IMR-90 (cell line): ENCODE data around the gene C11orf54. TPM values are rescaled to one million over a fixed set of nuclear protein-coding genes. Genes with fewer than 3 reads are reported as not detected.

Source experiments
- ATAC-seq: fragments of 200-7000 bp; cut with Tn5 transposase; 2 replicates; pipeline ENCODE4 v1.9.1; 2020; ENCODE audit warnings: low read depth, mild to moderate bottlenecking, moderate library complexity
- BruUV-seq: library from RNA; stranded (reverse); fragments of 400-500 nt; replicated peaks from 2 replicates; lab custom pipeline; 2021; lab: Mats Ljungman, UMichigan
- CTCF ChIA-PET: fragments of 300-600 bp; formaldehyde crosslinking; extraction: SDS; loops from one replicate; lab custom pipeline; 2021; ENCODE audit warnings: antibody characterized with exemption; lab: Yijun Ruan, JAX
- POLR2A ChIA-PET: fragments of 300-600 bp; sonication (Branson Sonifier 250); formaldehyde crosslinking; loops from one replicate; lab custom pipeline; 2022; ENCODE audit warnings: antibody characterized with exemption; ENCODE audit not compliant: unreplicated experiment; lab: Charles Lee
- DNase-seq: peaks from one replicate; pipeline ENCODE4 v3.0.0; 2013
- H2AFZ ChIP-seq: replicated peaks from 2 replicates; pipeline ENCODE3; 2013; ENCODE audit warnings: low read length, mild to moderate bottlenecking; ENCODE audit not compliant: poor library complexity
- H2AK5ac ChIP-seq: 2 replicates; pipeline ENCODE4 v1.6.1; 2013; ENCODE audit warnings: low read depth, low read length, inconsistent platforms
- H2AK9ac ChIP-seq: replicated peaks from 2 replicates; pipeline ENCODE3; 2013; ENCODE audit warnings: mild to moderate bottlenecking, low read depth, low read length, moderate library complexity; ENCODE audit not compliant: poor library complexity
- H2BK120ac ChIP-seq: 2 replicates; pipeline ENCODE4 v1.6.1; 2013; ENCODE audit warnings: low read depth, low read length, inconsistent platforms
- H2BK15ac ChIP-seq: 3 replicates; pipeline ENCODE4 v1.6.1; 2013; ENCODE audit warnings: low read depth, low read length, inconsistent platforms
- H2BK20ac ChIP-seq: 2 replicates; pipeline ENCODE4 v1.6.1; 2013; ENCODE audit warnings: low read depth, mild to moderate bottlenecking, inconsistent platforms, low read length, moderate library complexity
- H2BK5ac ChIP-seq: 2 replicates; pipeline ENCODE4 v1.6.1; 2013; ENCODE audit warnings: mild to moderate bottlenecking, low read depth, low read length, inconsistent platforms; ENCODE audit not compliant: poor library complexity, severe bottlenecking
- H3K14ac ChIP-seq: replicated peaks from 2 replicates; pipeline ENCODE4 v1.6.1; 2013; ENCODE audit warnings: low read depth, low read length, inconsistent platforms
- H3K18ac ChIP-seq: 2 replicates; pipeline ENCODE4 v1.6.1; 2013; ENCODE audit warnings: low read depth, low read length, control low read depth
- H3K23ac ChIP-seq: 2 replicates; pipeline ENCODE4 v1.6.1; 2013; ENCODE audit warnings: low read depth, low read length, inconsistent platforms
- H3K27ac ChIP-seq: 2 replicates; pipeline ENCODE4 v1.5.1; 2013; ENCODE audit warnings: mild to moderate bottlenecking, control low read depth, low read length; ENCODE audit not compliant: insufficient read depth
- H3K27me3 ChIP-seq: 2 replicates; pipeline ENCODE4 v1.6.1; 2013; ENCODE audit warnings: low read length; ENCODE audit not compliant: control insufficient read depth, insufficient read depth
- H3K36me3 ChIP-seq: 2 replicates; pipeline ENCODE4 v1.6.1; 2013; ENCODE audit warnings: low read length, mixed read lengths; ENCODE audit not compliant: control insufficient read depth, insufficient read depth
- H3K4ac ChIP-seq: 2 replicates; pipeline ENCODE4 v1.6.1; 2013; ENCODE audit warnings: low read depth, low read length, inconsistent platforms
- H3K4me1 ChIP-seq: 2 replicates; pipeline ENCODE4 v1.6.1; 2013; ENCODE audit warnings: low read length, mixed read lengths; ENCODE audit not compliant: control insufficient read depth, insufficient read depth
- H3K4me2 ChIP-seq: 2 replicates; pipeline ENCODE4 v1.6.1; 2013; ENCODE audit warnings: low read depth, mild to moderate bottlenecking, control low read depth, low read length, moderate library complexity
- H3K4me3 ChIP-seq: 2 replicates; pipeline ENCODE4 v1.5.1; 2013; ENCODE audit warnings: low read depth, mild to moderate bottlenecking, control low read depth, low read length, moderate library complexity; ENCODE audit not compliant: insufficient read depth
- H3K56ac ChIP-seq: 2 replicates; pipeline ENCODE4 v1.6.1; 2013; ENCODE audit warnings: low read length, inconsistent platforms; ENCODE audit not compliant: insufficient read depth; ENCODE audit errors: extremely low read depth
- H3K79me1 ChIP-seq, 2 experiments: 2 replicates each; pipeline ENCODE4 v1.6.1; 2013; ENCODE audit warnings: low read length in 2 of 2, inconsistent platforms in 1 of 2, low read depth in 1 of 2
- H3K9ac ChIP-seq: 2 replicates; pipeline ENCODE4 v1.6.1; 2013; ENCODE audit warnings: low read depth, low read length, control low read depth
- H3K9me1 ChIP-seq: 2 replicates; pipeline ENCODE4 v1.6.1; 2013; ENCODE audit warnings: low read length, inconsistent platforms; ENCODE audit not compliant: insufficient read depth
- H3K9me3 ChIP-seq: 2 replicates; pipeline ENCODE4 v1.6.1; 2013; ENCODE audit warnings: low read length; ENCODE audit not compliant: control insufficient read depth, insufficient read depth
- H4K20me1 ChIP-seq: 2 replicates; pipeline ENCODE4 v1.6.1; 2013; ENCODE audit warnings: low read length, inconsistent platforms; ENCODE audit not compliant: insufficient read depth
- H4K5ac ChIP-seq: 2 replicates; pipeline ENCODE4 v1.6.1; 2013; ENCODE audit warnings: mild to moderate bottlenecking, low read depth, low read length, control low read depth
- H4K8ac ChIP-seq, 2 experiments: 2 replicates each; pipeline ENCODE4 v1.6.1; 2013; ENCODE audit warnings: low read depth in 2 of 2, low read length in 2 of 2, control low read depth in 1 of 2, inconsistent platforms in 1 of 2
- H4K91ac ChIP-seq: 2 replicates; pipeline ENCODE4 v1.6.1; 2013; ENCODE audit warnings: low read depth, low read length, inconsistent platforms; ENCODE audit not compliant: insufficient read depth
- BHLHE40 ChIP-seq: fragments of 150-350 bp; IDR thresholded peaks from 2 replicates; pipeline ENCODE4 v1.6.1; 2016; ENCODE audit warnings: mild to moderate bottlenecking, low read depth, low read length
- CHD1 ChIP-seq: IDR thresholded peaks from 2 replicates; pipeline ENCODE4 v1.6.1; 2012; ENCODE audit warnings: low read depth, low read length, improper control_type of control experiment
- CTCF ChIP-seq: conservative IDR thresholded peaks from 2 replicates; pipeline ENCODE4 v1.5.1; 2012; ENCODE audit warnings: mild to moderate bottlenecking, low read depth, low read length, improper control_type of control experiment
- ELK1 ChIP-seq: fragments of 150-350 bp; IDR thresholded peaks from 2 replicates; pipeline ENCODE4 v1.6.1; 2016; ENCODE audit warnings: low read depth, mild to moderate bottlenecking, low read length, moderate library complexity, borderline replicate concordance
- FOS ChIP-seq: fragments of 150-350 bp; IDR thresholded peaks from 2 replicates; pipeline ENCODE4 v1.6.1; 2016; ENCODE audit warnings: low read depth, low read length
- MAZ ChIP-seq: IDR thresholded peaks from 2 replicates; pipeline ENCODE4 v1.6.1; 2012; ENCODE audit warnings: low read depth, mild to moderate bottlenecking, low read length, improper control_type of control experiment, moderate library complexity, borderline replicate concordance
- MXI1 ChIP-seq: IDR thresholded peaks from 2 replicates; pipeline ENCODE4 v1.6.1; 2012; ENCODE audit warnings: low read depth, mild to moderate bottlenecking, low read length, moderate library complexity, borderline replicate concordance
- NFE2L2 ChIP-seq: fragments of 150-350 bp; IDR thresholded peaks from 2 replicates; pipeline ENCODE4 v1.6.1; 2016; ENCODE audit warnings: low read depth, mild to moderate bottlenecking, low read length
- POLR2A ChIP-seq: IDR thresholded peaks from 2 replicates; pipeline ENCODE4 v1.6.1; 2012; ENCODE audit warnings: mild to moderate bottlenecking, low read depth, low read length
- RAD21 ChIP-seq: IDR thresholded peaks from 2 replicates; pipeline ENCODE4 v1.6.1; 2012; ENCODE audit warnings: low read length, improper control_type of control experiment
- RCOR1 ChIP-seq: IDR thresholded peaks from 2 replicates; pipeline ENCODE4 v1.6.1; 2012; ENCODE audit warnings: mild to moderate bottlenecking, low read length, improper control_type of control experiment; ENCODE audit not compliant: insufficient replicate concordance
- RFX5 ChIP-seq: IDR thresholded peaks from 2 replicates; pipeline ENCODE4 v1.8.0; 2012; ENCODE audit warnings: low read depth, mild to moderate bottlenecking, low read length, moderate library complexity
- SMC3 ChIP-seq: fragments of 150-350 bp; IDR thresholded peaks from 2 replicates; pipeline ENCODE4 v1.6.1; 2016; ENCODE audit warnings: low read depth, mild to moderate bottlenecking, antibody characterized with exemption, low read length, moderate library complexity
- dilution Hi-C: fragments of 300-500 bp; cut with HindIII; formaldehyde crosslinking; loops from one replicate; pipeline ENCODE4 v1.14.3; 2018; ENCODE audit warnings: low sequenced_read_pairs; ENCODE audit not compliant: unreplicated experiment
- in situ Hi-C: fragments of 300-500 bp; cut with MboI; formaldehyde crosslinking; loops from 3 replicates; pipeline ENCODE4 v1.14.3; 2019; ENCODE audit warnings: low sequenced_read_pairs, inconsistent platforms, mixed read lengths
- intact Hi-C: fragments of 100-400 bp; cut with micrococcal nuclease; formaldehyde crosslinking; loops from 2 replicates; pipeline ENCODE4 v1.10.0; 2022
- polyA plus RNA-seq, 3 experiments: library from polyadenylated mRNA; depleted of rRNA; stranded (reverse); fragments of >200 nt; gene quantifications; 2 replicates each; pipeline ENCODE4 v1.2.3, GENCODE V29; 2012; ENCODE audit warnings: low replicate concordance in 1 of 3
- total RNA-seq: library from RNA; depleted of rRNA; stranded (reverse); fragments of >200 nt; gene quantifications from 2 replicates; pipeline ENCODE4 v1.2.3, GENCODE V29; 2012

The C11orf54 gene
- total and polyA plus RNA-seq, 2 of the 4 experiments (the other 2 are of a cell fraction), result 13.7 to 16.0 TPM

- no peak overlapping the region for H2BK120ac ChIP-seq
- ChIA-PET POLR2A (no interaction called here), CTCF (no interaction called here)
- H3K79me1 ChIP-seq, result peaks cover 11 to 18% of the 10 kb centered on the region in 2 experiments
- BruUV-seq, result no TSS peak
- H3K9ac ChIP-seq, result no peak overlapping the region
- dilution Hi-C loops, result no loop called here
- no peak overlapping the region for H3K4me2 ChIP-seq
- no peak for ATAC-seq
- H4K5ac ChIP-seq, result no peak overlapping the region
- no peak overlapping the region for H2BK15ac ChIP-seq
- H3K27me3 ChIP-seq, result no peaks in the 10 kb centered on the region
- no peaks in the 10 kb centered on the region for H4K20me1 ChIP-seq
- no peak overlapping the region for H4K8ac ChIP-seq
- H3K4me1 ChIP-seq, result no peaks in the 10 kb centered on the region
- no peak overlapping the region for H2BK5ac ChIP-seq
- H3K9me1 ChIP-seq, result 0 out of 2 replicates have a peak, but pooled peaks cover 4% of the 10 kb centered on the region
- in situ Hi-C loops, result no loop called here
- H2BK20ac ChIP-seq, result no peak overlapping the region
- TF ChIP-seq RAD21, result no peak
- no peak for TF ChIP-seq RFX5
- no peak for TF ChIP-seq ELK1
- TF ChIP-seq MAZ, result no peak
- TF ChIP-seq RCOR1, result no peak
- TF ChIP-seq CTCF, result no peak
- no peak for TF ChIP-seq BHLHE40
- TF ChIP-seq CHD1, result no peak
- no peak for TF ChIP-seq POLR2A
- TF ChIP-seq MXI1, result no peak
- no peak for TF ChIP-seq FOS
- no peak for TF ChIP-seq NFE2L2
- TF ChIP-seq SMC3, result no peak
- H3K14ac ChIP-seq, result no peak overlapping the region
- no peak overlapping the region for H3K23ac ChIP-seq
- no peak overlapping the region for H2AFZ ChIP-seq
- peaks cover 18% of the 10 kb centered on the region for H3K36me3 ChIP-seq
- no peak overlapping the region for H3K4ac ChIP-seq
- H3K18ac ChIP-seq, result no peak overlapping the region
- H3K56ac ChIP-seq, result no peak overlapping the region
- no peak for DNase-seq
- H3K9me3 ChIP-seq, result peaks cover 2% of the 10 kb centered on the region
- intact Hi-C loops, result no loop called here
- H3K27ac ChIP-seq, result no peak overlapping the region
- H4K91ac ChIP-seq, result no peak overlapping the region
- no peak overlapping the region for H2AK5ac ChIP-seq
- H3K4me3 ChIP-seq, result no peak overlapping the region
- no peak overlapping the region for H2AK9ac ChIP-seq
These were observed 28.8 kb upstream of the C11orf54 start for GRCh38 chr11:93712678-93713077.
